H1 (cell line): ENCODE measurements around the gene FANCI. TPM values are rescaled to one million over a fixed set of nuclear protein-coding genes. Genes with fewer than 3 reads are reported as not detected.

Experiments
- CTCF ChIA-PET: fragments of 300-600 bp; sonication (Branson Sonifier 250); formaldehyde crosslinking; loops from one replicate; lab custom pipeline; 2021; ENCODE audit not compliant: partially characterized antibody; lab: Charles Lee
- POLR2A ChIA-PET: fragments of 300-600 bp; sonication (Branson Sonifier 250); formaldehyde crosslinking; loops from one replicate; lab custom pipeline; 2021; ENCODE audit warnings: inconsistent platforms; ENCODE audit not compliant: partially characterized antibody; lab: Charles Lee
- DNase-seq, 2 experiments: peaks; one replicate each; pipeline versions ENCODE4 v3.0.0 to v3.0.0-alpha.2; 2010 to 2022; ENCODE audit warnings: low spot score in 2 of 2, low read depth in 1 of 2, mixed read lengths in 1 of 2
- FAIRE-seq: peaks from 2 replicates; lab custom pipeline; 2011; peaks lifted over from hg19 to GRCh38; lab: Jason Lieb, UNC
- H2AFZ ChIP-seq: 2 replicates; pipeline ENCODE4 v1.8.1; 2012; ENCODE audit warnings: low read length, inconsistent platforms
- H2AK5ac ChIP-seq: 2 replicates; pipeline ENCODE4 v1.6.1; 2013; ENCODE audit warnings: low read depth, low read length
- H2BK120ac ChIP-seq: replicated peaks from 2 replicates; pipeline ENCODE3; 2013; ENCODE audit warnings: low read depth, low read length, inconsistent platforms
- H2BK12ac ChIP-seq: 2 replicates; pipeline ENCODE4 v1.6.1; 2013; ENCODE audit warnings: low read depth, low read length
- H2BK15ac ChIP-seq: 2 replicates; pipeline ENCODE4 v1.6.1; 2013; ENCODE audit warnings: low read length
- H2BK20ac ChIP-seq: 2 replicates; pipeline ENCODE4 v1.6.1; 2013; ENCODE audit warnings: low read length
- H2BK5ac ChIP-seq: 2 replicates; pipeline ENCODE4 v1.6.1; 2013; ENCODE audit warnings: low read depth, low read length
- H3K14ac ChIP-seq: 2 replicates; pipeline ENCODE4 v1.6.1; 2013; ENCODE audit warnings: inconsistent platforms; ENCODE audit not compliant: insufficient read length
- H3K18ac ChIP-seq: 2 replicates; pipeline ENCODE4 v1.6.1; 2013; ENCODE audit warnings: low read length; ENCODE audit errors: extremely low read depth
- H3K23ac ChIP-seq: 2 replicates; pipeline ENCODE4 v1.6.1; 2013; ENCODE audit warnings: inconsistent platforms; ENCODE audit not compliant: insufficient read length
- H3K23me2 ChIP-seq: 2 replicates; pipeline ENCODE4 v1.6.1; 2013; ENCODE audit warnings: low read depth, low read length
- H3K27ac ChIP-seq: 2 replicates; pipeline ENCODE4 v1.6.1; 2011; ENCODE audit warnings: low read depth, low read length, inconsistent platforms
- H3K27me3 ChIP-seq, 4 experiments: replicated peaks in 1 of 4; 1 replicate in 1 of 4; 2 replicates in 3 of 4; pipeline versions ENCODE4 v1.6.1 to v1.8.1; 2011 to 2013; ENCODE audit warnings: low read length in 3 of 4, mild to moderate bottlenecking in 3 of 4, inconsistent platforms in 2 of 4, mixed read lengths in 2 of 4, moderate library complexity in 1 of 4; ENCODE audit not compliant: control insufficient read depth in 3 of 4, insufficient read depth in 3 of 4; ENCODE audit errors: extremely low read depth in 1 of 4
- H3K36me3 ChIP-seq, 4 experiments: 2 replicates each; pipeline versions ENCODE4 v1.6.1 to v1.8.1; 2011 to 2013; ENCODE audit warnings: mild to moderate bottlenecking in 4 of 4, low read length in 3 of 4, moderate library complexity in 2 of 4, control low read depth in 1 of 4, inconsistent platforms in 1 of 4; ENCODE audit not compliant: insufficient read depth in 4 of 4, control insufficient read depth in 2 of 4
- H3K4ac ChIP-seq: replicated peaks from 2 replicates; pipeline ENCODE3; 2013; ENCODE audit warnings: low read length, low read depth, mixed read lengths, inconsistent platforms; ENCODE audit not compliant: insufficient read length
- H3K4me1 ChIP-seq, 4 experiments: replicated peaks in 1 of 4; 1 replicate in 1 of 4; 2 replicates in 3 of 4; pipeline versions ENCODE4 v1.6.1 to v1.8.1; 2011 to 2013; ENCODE audit warnings: low read length in 3 of 4, inconsistent platforms in 2 of 4, mixed read lengths in 1 of 4; ENCODE audit not compliant: insufficient read depth in 4 of 4, control insufficient read depth in 3 of 4
- H3K4me2 ChIP-seq, 2 experiments: 2 replicates each; pipeline versions ENCODE4 v1.6.1 to v1.8.1; 2011 to 2013; ENCODE audit warnings: low read depth in 2 of 2, low read length in 2 of 2, control low read depth in 1 of 2, inconsistent platforms in 1 of 2, mild to moderate bottlenecking in 1 of 2; ENCODE audit not compliant: insufficient read depth in 1 of 2
- H3K4me3 ChIP-seq, 4 experiments: fragments of 200-600, 300-600 bp in 1 of 4; sonication (generic), shearing (Covaris generic), sonication (Bioruptor Twin) in 1 of 4; 2 replicates each; pipeline versions ENCODE4 v1.5.1 to v1.8.1; 2011 to 2016; ENCODE audit warnings: low read length in 4 of 4, low read depth in 3 of 4, control low read depth in 2 of 4, inconsistent platforms in 2 of 4, mild to moderate bottlenecking in 2 of 4, mixed read lengths in 1 of 4, moderate library complexity in 1 of 4; ENCODE audit not compliant: insufficient read depth in 2 of 4; ENCODE audit errors: extremely low read depth in 1 of 4
- H3K56ac ChIP-seq: replicated peaks from 2 replicates; pipeline ENCODE3; 2013; ENCODE audit warnings: low read depth, mild to moderate bottlenecking, mixed read lengths, low read length, inconsistent platforms; ENCODE audit not compliant: insufficient read length
- H3K79me1 ChIP-seq: 2 replicates; pipeline ENCODE4 v1.6.1; 2013; ENCODE audit warnings: low read depth, low read length, control low read depth
- H3K79me2 ChIP-seq, 2 experiments: 2 replicates each; pipeline versions ENCODE4 v1.6.1 to v1.8.1; 2012 to 2013; ENCODE audit warnings: low read length in 2 of 2, mild to moderate bottlenecking in 2 of 2, inconsistent platforms in 1 of 2; ENCODE audit not compliant: insufficient read depth in 2 of 2, control insufficient read depth in 1 of 2
- H3K9ac ChIP-seq, 4 experiments: replicated peaks in 1 of 4; 1 replicate in 1 of 4; 2 replicates in 3 of 4; pipeline versions ENCODE4 v1.6.1 to v1.8.1; 2011 to 2013; ENCODE audit warnings: low read depth in 3 of 4, low read length in 3 of 4, control low read depth in 2 of 4, mild to moderate bottlenecking in 2 of 4, moderate library complexity in 2 of 4, inconsistent platforms in 1 of 4; ENCODE audit errors: extremely low read depth in 1 of 4
- H3K9me3 ChIP-seq, 2 experiments: 2 replicates each; pipeline versions ENCODE4 v1.6.1 to v1.8.1; 2012 to 2013; ENCODE audit warnings: mild to moderate bottlenecking in 2 of 2, moderate library complexity in 2 of 2, control low read depth in 1 of 2, inconsistent platforms in 1 of 2, low read depth in 1 of 2, low read length in 1 of 2, mixed read lengths in 1 of 2; ENCODE audit not compliant: insufficient read depth in 2 of 2
- H4K20me1 ChIP-seq, 2 experiments: replicated peaks in 1 of 2; 2 replicates each; pipeline versions ENCODE3 to v1.8.1; 2011 to 2013; ENCODE audit warnings: inconsistent platforms in 2 of 2, low read length in 2 of 2, mild to moderate bottlenecking in 1 of 2; ENCODE audit not compliant: insufficient read depth in 2 of 2, control insufficient read depth in 1 of 2
- H4K5ac ChIP-seq: 2 replicates; pipeline ENCODE4 v1.6.1; 2013; ENCODE audit warnings: low read length, low read depth, mixed read lengths, inconsistent platforms; ENCODE audit not compliant: insufficient read length
- H4K8ac ChIP-seq: 2 replicates; pipeline ENCODE4 v1.8.0; 2013; ENCODE audit warnings: mild to moderate bottlenecking, moderate library complexity, low read length, inconsistent platforms; ENCODE audit not compliant: insufficient read depth; ENCODE audit errors: extremely low read depth
- H4K91ac ChIP-seq: replicated peaks from 2 replicates; pipeline ENCODE3; 2013; ENCODE audit warnings: low read length, mixed read lengths, inconsistent platforms; ENCODE audit not compliant: insufficient read length
- BCL11A ChIP-seq, 2 experiments: IDR thresholded peaks; one replicate each; pipeline ENCODE4 v1.6.1; 2011; ENCODE audit warnings: low read depth in 2 of 2, low read length in 2 of 2, mild to moderate bottlenecking in 2 of 2
- CBX5 ChIP-seq: fragments of 300-800, 300-1000 bp; sonication (generic); IDR thresholded peaks from 2 replicates; pipeline ENCODE4 v1.7.1; 2016; ENCODE audit warnings: antibody characterized with exemption, low read length, low read depth
- EGR1 ChIP-seq: IDR thresholded peaks from 2 replicates; pipeline ENCODE4 v1.6.1; 2011; ENCODE audit warnings: low read depth, low read length, borderline replicate concordance
- GABPA ChIP-seq: IDR thresholded peaks from 2 replicates; pipeline ENCODE4 v1.6.1; 2011; ENCODE audit warnings: mild to moderate bottlenecking, low read length, moderate library complexity, borderline replicate concordance; ENCODE audit not compliant: insufficient read depth
- HDAC2 ChIP-seq, 2 experiments: fragments of 300-600 bp in 1 of 2; sonication (generic) in 1 of 2; IDR thresholded peaks; 2 replicates each; pipeline ENCODE4 v1.6.1; 2011 to 2012; ENCODE audit warnings: low read depth in 2 of 2, low read length in 2 of 2, mild to moderate bottlenecking in 2 of 2, moderate library complexity in 2 of 2, borderline replicate concordance in 1 of 2, inconsistent platforms in 1 of 2
- HDAC6 ChIP-seq: IDR thresholded peaks from one replicate; pipeline ENCODE4 v1.7.1; 2012; ENCODE audit warnings: low read depth, mild to moderate bottlenecking, inconsistent platforms, low read length, moderate library complexity
- JUN ChIP-seq: IDR thresholded peaks from 2 replicates; pipeline ENCODE4 v1.6.1; 2011; ENCODE audit warnings: low read depth, mild to moderate bottlenecking, improper control_type of control experiment, low read length
- POLR2A ChIP-seq, 2 experiments: IDR thresholded peaks; 1 replicate in 1 of 2; 2 replicates in 1 of 2; pipeline ENCODE4 v1.6.1; 2011; ENCODE audit warnings: low read depth in 2 of 2, low read length in 2 of 2, mild to moderate bottlenecking in 2 of 2; ENCODE audit errors: control extremely low read depth in 1 of 2
- RFX5 ChIP-seq: IDR thresholded peaks from 2 replicates; pipeline ENCODE4 v1.6.1; 2011; ENCODE audit warnings: low read depth, low read length, improper control_type of control experiment, borderline replicate concordance
- SAP30 ChIP-seq: fragments of 300-600 bp; sonication (generic); IDR thresholded peaks from 2 replicates; pipeline ENCODE4 v1.7.1; 2012; ENCODE audit warnings: low read length, moderate library complexity, mild to moderate bottlenecking, inconsistent platforms; ENCODE audit not compliant: insufficient read depth, insufficient replicate concordance
- SP2 ChIP-seq: IDR thresholded peaks from 2 replicates; pipeline ENCODE4 v1.6.1; 2012; ENCODE audit warnings: mild to moderate bottlenecking, low read length, inconsistent platforms
- SP4 ChIP-seq: IDR thresholded peaks from 2 replicates; pipeline ENCODE4 v1.6.1; 2012; ENCODE audit warnings: low read length, inconsistent platforms
- WGBS, 2 experiments: shearing (Covaris generic) in 1 of 2; methylation state at CpG; one replicate each; pipeline versions ENCODE4 v1.1.6 to v1.1.7; 2013 to 2015; ENCODE audit warnings: low lambda C conversion rate in 2 of 2, mixed read lengths in 2 of 2, inconsistent platforms in 1 of 2, low coverage in 1 of 2, missing lambda C conversion rate in 1 of 2; ENCODE audit not compliant: insufficient replicate concordance in 2 of 2, insufficient coverage in 1 of 2, insufficient read length in 1 of 2; ENCODE audit errors: extremely low coverage in 1 of 2, missing lambda C conversion rate in 1 of 2; 5-methylcytosine and 5-hydroxymethylcytosine counted together
- polyA plus RNA-seq, 7 experiments: library from polyadenylated mRNA; depleted of rRNA in 3 of 7; stranded (reverse) in 5 of 7; unstranded in 2 of 7; fragments of >200 nt in 5 of 7; fragments of 200-250 nt in 2 of 7; gene quantifications; 1 replicate in 5 of 7; 2 replicates in 1 of 7; 4 replicates in 1 of 7; pipeline versions ENCODE4 v1.2.1 to v1.2.3, GENCODE V29; 2011 to 2013; ENCODE audit warnings: missing spikeins in 2 of 7, mixed read lengths in 2 of 7
- total RNA-seq: library from RNA; stranded (reverse); fragmentation: NEBNext Ultra II Directional; extraction: Animal tissue kit (Norgen Biotek cat#: 25700); gene quantifications from 2 replicates; pipeline ENCODE4 v1.2.1, GENCODE V29; 2021

FANCI gene
- total and polyA plus RNA-seq, 2 of the 8 experiments (the other 6 are each of a cell fraction or from before 2014, with no cell fraction given) = 37.8 to 115 TPM

DNA sequence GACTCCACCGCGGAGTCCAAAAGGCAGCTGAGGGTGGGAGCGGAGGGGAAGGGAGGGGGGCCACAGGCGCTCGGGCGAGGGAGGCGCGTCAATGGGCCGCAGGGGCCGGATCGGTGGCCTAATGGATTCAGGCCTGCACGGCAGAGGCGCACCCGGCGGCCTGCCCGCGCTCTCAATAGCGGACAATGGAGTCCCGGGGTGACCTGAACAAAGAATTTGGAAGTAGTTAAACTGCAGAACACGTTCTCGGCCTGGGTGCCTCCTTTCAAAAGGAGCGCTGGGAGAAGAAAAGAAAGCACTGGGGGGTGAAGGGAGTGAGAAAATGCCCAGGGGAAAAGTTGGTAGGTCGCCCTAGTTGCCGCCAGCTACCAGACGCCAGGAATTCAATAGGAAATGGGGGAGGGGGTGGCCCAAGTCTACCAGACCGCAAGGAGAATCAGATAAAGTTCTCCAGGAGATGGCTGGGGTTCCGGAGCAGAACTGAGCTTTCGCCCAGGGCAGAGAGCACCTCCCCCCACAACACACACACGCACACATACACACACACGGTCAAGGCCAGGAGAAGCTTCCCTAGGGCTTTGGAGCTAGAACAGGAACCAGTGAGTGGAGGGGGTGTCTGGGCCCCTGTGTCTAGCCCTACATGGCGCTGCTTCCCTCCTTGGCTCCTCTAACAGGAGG, 116.7 kb downstream of the FANCI start:
- Histone ChIP-seq H3K14ac (no peak overlapping the region), H3K23me2 (peaks cover 1% of the 10 kb centered on the region; the same call in 1 of the 2 replicates), H2BK12ac (0 out of 2 replicates have a peak overlapping the region, but pooled peaks have one; percentile 9), H3K36me3 (peaks cover 0 to 7% (median 0%) of the 10 kb centered on the region in 4 experiments; a peak in 1 of 8 replicates), H3K4me3 (peak overlapping the region in 1 of 4 experiments; percentile 58; a peak in 2 of 8 replicates), H3K79me2 (no peaks in the 10 kb centered on the region), H2BK15ac (peak overlapping the region; percentile 65; the same call in 1 of the 2 replicates), H2BK20ac (no peak overlapping the region), H3K27ac (no peak overlapping the region), H3K56ac (no peak overlapping the region), H3K79me1 (no peaks in the 10 kb centered on the region), H4K91ac (no peak overlapping the region), H4K8ac (no peak overlapping the region; the same call in 1 of the 2 replicates), H3K23ac (no peak overlapping the region), H3K4me1 (peaks cover 0 to 27% (median 13%) of the 10 kb centered on the region in 4 experiments; a peak in 5 of 7 replicates), H2BK120ac (no peak overlapping the region), H4K5ac (no peak overlapping the region), H2AK5ac (no peak overlapping the region), H3K4me2 (peak overlapping the region; percentile 0 to 52; a peak in 3 of 4 replicates), H2BK5ac (no peak overlapping the region), H3K18ac (no peak overlapping the region; the same call in 1 of the 2 replicates), H3K9ac (no peak overlapping the region), H3K9me3 (no peaks in the 10 kb centered on the region), H3K27me3 (peaks cover 79 to 90% (median 85%) of the 10 kb centered on the region in 4 experiments), H4K20me1 (peaks cover 20 to 38% of the 10 kb centered on the region in 2 experiments), H3K4ac (no peak overlapping the region), H2AFZ (no peak overlapping the region)
- ChIA-PET POLR2A (interaction anchor here (0.6 to 1.7 kb wide), 8 partner anchors 8 to 73 kb away, joined by 3 to 7 read pairs (median 3); no protein-coding TSS in a partner anchor), CTCF (interaction anchor here (0.8 to 18.6 kb wide), 20 partner anchors 8 to 281 kb away, joined by 3 to 412 read pairs (median 37); partner anchors contain the start of genes POLG and RHCG)
- 4% methylated on average over 19 of the region's 31 CpGs; no CpG with 5 or more reads in 1 of the 2 experiments for WGBS, 2 experiments
- FAIRE-seq (no peak), DNase-seq (peak in 1 of 2 experiments; percentile 78)
- TF ChIP-seq POLR2A (IDR thresholded peaks at IDR 0.05; ENCODE audit: control extremely low read depth in 1 of 2, low read depth in 2 of 2, low read length in 2 of 2) = no peak
- TF ChIP-seq SAP30 = no peak
- no peak for TF ChIP-seq SP2
- no peak for TF ChIP-seq CBX5
- TF ChIP-seq BCL11A (IDR thresholded peaks at IDR 0.05; ENCODE audit: low read depth in 2 of 2, low read length in 2 of 2) = no peak
- no peak for TF ChIP-seq RFX5
- TF ChIP-seq HDAC2 (IDR thresholded peaks at IDR 0.05; ENCODE audit: borderline replicate concordance in 1 of 2, low read depth in 2 of 2, low read length in 2 of 2) = 0 out of 4 replicates have a peak, but pooled peaks of 1 of the 2 experiments have one; percentile 29
- TF ChIP-seq GABPA = no peak
- no peak for TF ChIP-seq EGR1
- no peak for TF ChIP-seq HDAC6
- TF ChIP-seq SP4 = 0 out of 2 replicates have a peak, but pooled peaks have one; percentile 43
- no peak for TF ChIP-seq JUN
